Stimulated activated CD8-positive, alpha-beta memory T cell treated with anti-CD3 and anti-CD28 coated beads, Interleukin-2, amount 100 ng/mL, for 1 hour (primary cell): ENCODE measurements around the gene ZNF211.

ENCODE experiments used
- DNase-seq, 2 donors: peaks; one replicate each; pipeline ENCODE4 v3.0.0-alpha.2; 2020; ENCODE audit warnings: low read depth in 2 of 2

ZNF211 gene

GRCh38 chr19:57655443-57655842, 22.5 kb downstream of the ZNF211 start:
- DNase-seq: no peak

- no peak for DNase-seq
Observed at GRCh38 chr19:57656346-57656745, 23.4 kb downstream of the ZNF211 start.

GRCh38 chr19:57664269-57665127, 31.5 kb downstream of the ZNF211 start:
- no peak for DNase-seq

GRCh38 chr19:57665261-57665806, 32.4 kb downstream of the ZNF211 start:
- no peak for DNase-seq

- no peak for DNase-seq
Observed at GRCh38 chr19:57667228-57667627, 34.3 kb downstream of the ZNF211 start.

GRCh38 chr19:57668635-57669034, 35.7 kb downstream of the ZNF211 start, which contains the start of gene ZSCAN4:
TSS of gene ZSCAN4 (plus strand) at chr19:57668935. CDS start at chr19:57676146, 7,211 bp downstream.
- no peak for DNase-seq

GRCh38 chr19:57671124-57671895, 38.3 kb downstream of the ZNF211 start:
- DNase-seq: no peak

DNA sequence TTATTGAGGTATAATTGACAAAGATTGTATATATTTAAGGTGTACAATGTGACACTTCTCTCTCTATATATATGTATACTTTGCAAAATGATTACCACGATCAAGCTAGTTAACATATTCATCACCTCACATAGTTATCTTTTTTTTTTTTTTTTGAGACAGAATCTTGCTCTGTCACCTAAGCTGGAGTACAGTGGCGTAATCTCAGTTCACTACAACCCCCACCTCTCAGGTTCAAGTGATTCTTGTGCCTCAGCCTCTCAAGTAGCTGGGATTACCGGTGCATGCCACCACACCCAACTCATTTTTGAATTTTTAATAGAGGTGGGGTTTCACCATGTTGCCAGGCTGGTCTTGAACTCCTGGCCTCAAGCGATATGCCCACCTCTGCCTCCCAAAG, 39.5 kb downstream of the ZNF211 start:
- DNase-seq: no peak

- no peak for DNase-seq
Observed at GRCh38 chr19:57675881-57676280, 42.9 kb downstream of the ZNF211 start.

- no peak for DNase-seq
Observed at GRCh38 chr19:57682226-57682766, 49.3 kb downstream of the ZNF211 start.

GRCh38 chr19:57686727-57687126, 53.8 kb downstream of the ZNF211 start:
- no peak for DNase-seq

- DNase-seq: no peak
Observed at GRCh38 chr19:57687363-57688010, 54.5 kb downstream of the ZNF211 start.

DNA sequence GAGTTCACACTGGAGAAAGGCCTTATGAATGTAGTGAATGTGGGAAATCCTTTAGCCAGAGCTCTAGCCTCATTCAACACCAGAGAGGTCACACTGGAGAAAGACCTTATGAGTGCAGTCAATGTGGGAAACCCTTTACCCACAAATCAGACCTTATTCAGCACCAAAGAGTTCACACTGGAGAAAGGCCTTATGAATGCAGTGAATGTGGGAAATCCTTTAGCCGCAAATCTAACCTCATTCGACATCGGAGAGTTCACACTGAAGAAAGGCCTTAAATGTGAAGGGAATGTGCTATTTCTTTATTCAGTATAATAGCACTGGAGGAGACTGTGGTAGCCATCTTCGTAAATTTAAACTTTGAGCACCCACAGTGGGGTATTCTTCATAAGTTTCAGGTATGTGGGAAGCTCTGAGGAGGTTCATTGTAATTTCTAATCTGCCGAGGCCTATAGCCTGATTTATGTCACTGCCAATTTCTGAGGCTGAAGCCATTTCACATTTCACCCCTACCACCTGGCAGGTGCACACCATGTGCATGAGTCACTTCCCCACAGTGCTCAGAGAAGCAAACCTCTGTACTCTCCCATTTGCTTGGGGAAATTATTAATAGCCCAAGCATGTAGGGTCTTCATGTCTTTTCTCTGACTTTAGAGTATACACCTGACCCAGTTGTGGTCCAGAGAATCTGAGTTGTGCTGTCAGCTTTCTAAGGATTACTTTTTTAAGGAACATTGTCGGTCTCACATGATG, 55.2 kb downstream of the ZNF211 start:
- no peak for DNase-seq

GRCh38 chr19:57689750-57690149, 56.8 kb downstream of the ZNF211 start:
- no peak for DNase-seq
